Endothelial cell (in vitro differentiated cells): ENCODE data around the gene ANKFN1. TPM values are rescaled to one million over a fixed set of nuclear protein-coding genes. Genes with fewer than 3 reads are reported as not detected.

Experiments used
- DNase-seq: peaks from one replicate; pipeline ENCODE4 v3.0.0; 2021; ENCODE audit warnings: low spot score
- H3K27ac Mint-ChIP-seq: one replicate; pipeline ENCODE4 v1.8.0; 2021; ENCODE audit warnings: mixed read lengths, inconsistent platforms; ENCODE audit not compliant: unreplicated experiment
- H3K27me3 Mint-ChIP-seq: one replicate; pipeline ENCODE4 v1.8.0; 2021; ENCODE audit warnings: mild to moderate bottlenecking, moderate library complexity, mixed read lengths, inconsistent platforms; ENCODE audit not compliant: unreplicated experiment
- H3K36me3 Mint-ChIP-seq: one replicate; pipeline ENCODE4 v1.8.0; 2021; ENCODE audit warnings: mild to moderate bottlenecking, low read depth, mixed read lengths, inconsistent platforms; ENCODE audit not compliant: unreplicated experiment
- H3K4me1 Mint-ChIP-seq: one replicate; pipeline ENCODE4 v1.8.0; 2021; ENCODE audit warnings: mild to moderate bottlenecking, mixed read lengths, inconsistent platforms; ENCODE audit not compliant: unreplicated experiment
- H3K4me3 Mint-ChIP-seq: one replicate; pipeline ENCODE4 v1.8.0; 2021; ENCODE audit warnings: mild to moderate bottlenecking, mixed read lengths, inconsistent platforms; ENCODE audit not compliant: unreplicated experiment
- H3K9me3 Mint-ChIP-seq: one replicate; pipeline ENCODE4 v1.8.0; 2021; ENCODE audit warnings: mixed read lengths, inconsistent platforms; ENCODE audit not compliant: unreplicated experiment
- total RNA-seq: library from RNA; stranded (reverse); fragmentation: NEBNext Ultra II Directional; extraction: Animal tissue kit (Norgen Biotek cat#: 25700); gene quantifications from one replicate; pipeline ENCODE4 v1.2.1, GENCODE V29; 2021; ENCODE audit not compliant: unreplicated experiment
- TF ChIP-seq, protein P1 (sequence below): fragments of 200-600 bp; sonication (generic); IDR thresholded peaks from one replicate; pipeline ENCODE4 v1.5.0; 2021; ENCODE audit warnings: antibody characterized with exemption; ENCODE audit not compliant: unreplicated experiment

Gene ANKFN1
- total RNA-seq, 1 donor from 2014 or later, result not detected

DNA sequence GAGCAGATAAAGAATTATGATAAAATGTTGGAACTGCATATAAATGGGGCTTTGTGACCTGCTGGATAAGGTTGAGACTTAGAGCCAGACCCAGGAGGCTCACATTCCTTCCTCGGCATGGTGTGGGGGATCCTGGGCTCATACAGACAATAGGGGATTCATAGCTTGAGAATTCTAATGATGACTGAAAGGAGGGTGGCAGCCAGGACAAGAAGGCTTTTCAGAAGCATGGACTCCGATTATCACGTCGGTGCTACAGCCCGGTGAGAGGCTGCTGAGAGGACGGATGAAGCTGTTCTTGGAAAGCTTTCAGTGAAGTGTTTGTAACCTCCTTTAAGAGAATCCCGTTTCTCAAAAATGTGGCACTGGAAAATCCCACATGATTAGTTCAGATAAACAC is 167.2 kb downstream of the ANKFN1 start:
- Mint-ChIP-seq H3K4me3 (no peak overlapping the region), H3K4me1 (peaks cover 21% of the 10 kb centered on the region), H3K27me3 (peaks cover 2% of the 10 kb centered on the region), H3K27ac (no peak overlapping the region), H3K36me3 (no peaks in the 10 kb centered on the region), H3K9me3 (no peaks in the 10 kb centered on the region)
- DNase-seq, result no peak
- TF ChIP-seq, protein P1, sequence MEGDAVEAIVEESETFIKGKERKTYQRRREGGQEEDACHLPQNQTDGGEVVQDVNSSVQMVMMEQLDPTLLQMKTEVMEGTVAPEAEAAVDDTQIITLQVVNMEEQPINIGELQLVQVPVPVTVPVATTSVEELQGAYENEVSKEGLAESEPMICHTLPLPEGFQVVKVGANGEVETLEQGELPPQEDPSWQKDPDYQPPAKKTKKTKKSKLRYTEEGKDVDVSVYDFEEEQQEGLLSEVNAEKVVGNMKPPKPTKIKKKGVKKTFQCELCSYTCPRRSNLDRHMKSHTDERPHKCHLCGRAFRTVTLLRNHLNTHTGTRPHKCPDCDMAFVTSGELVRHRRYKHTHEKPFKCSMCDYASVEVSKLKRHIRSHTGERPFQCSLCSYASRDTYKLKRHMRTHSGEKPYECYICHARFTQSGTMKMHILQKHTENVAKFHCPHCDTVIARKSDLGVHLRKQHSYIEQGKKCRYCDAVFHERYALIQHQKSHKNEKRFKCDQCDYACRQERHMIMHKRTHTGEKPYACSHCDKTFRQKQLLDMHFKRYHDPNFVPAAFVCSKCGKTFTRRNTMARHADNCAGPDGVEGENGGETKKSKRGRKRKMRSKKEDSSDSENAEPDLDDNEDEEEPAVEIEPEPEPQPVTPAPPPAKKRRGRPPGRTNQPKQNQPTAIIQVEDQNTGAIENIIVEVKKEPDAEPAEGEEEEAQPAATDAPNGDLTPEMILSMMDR, result no peak

DNA sequence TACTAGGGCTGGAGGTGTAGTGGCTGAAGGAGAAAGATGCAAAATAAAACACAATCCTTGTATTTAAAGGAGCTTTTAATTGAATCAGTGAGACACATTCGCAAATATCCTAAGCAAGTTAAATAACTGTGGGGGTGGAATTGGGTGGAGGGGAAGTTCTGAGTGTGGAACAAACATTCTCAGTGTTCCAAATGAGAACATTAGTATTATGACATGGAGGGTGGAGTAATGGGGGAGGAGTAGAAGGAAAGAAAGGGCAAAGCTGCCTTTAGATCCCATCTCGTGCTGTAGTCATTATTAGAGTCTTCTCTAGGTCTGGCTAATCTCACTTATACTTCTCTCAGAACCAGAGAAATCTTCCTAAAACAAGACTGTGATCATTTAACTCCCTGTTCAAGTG is 169.7 kb downstream of the ANKFN1 start:
- no peaks in the 10 kb centered on the region for H3K9me3 Mint-ChIP-seq
- DNase-seq, result no peak
- no peaks in the 10 kb centered on the region for H3K36me3 Mint-ChIP-seq
- H3K27me3 Mint-ChIP-seq, result peaks cover 2% of the 10 kb centered on the region
- H3K4me1 Mint-ChIP-seq, result peaks cover 10% of the 10 kb centered on the region
- H3K27ac Mint-ChIP-seq, result no peak overlapping the region
- no peak overlapping the region for H3K4me3 Mint-ChIP-seq
- TF ChIP-seq, protein P1, result no peak

DNA sequence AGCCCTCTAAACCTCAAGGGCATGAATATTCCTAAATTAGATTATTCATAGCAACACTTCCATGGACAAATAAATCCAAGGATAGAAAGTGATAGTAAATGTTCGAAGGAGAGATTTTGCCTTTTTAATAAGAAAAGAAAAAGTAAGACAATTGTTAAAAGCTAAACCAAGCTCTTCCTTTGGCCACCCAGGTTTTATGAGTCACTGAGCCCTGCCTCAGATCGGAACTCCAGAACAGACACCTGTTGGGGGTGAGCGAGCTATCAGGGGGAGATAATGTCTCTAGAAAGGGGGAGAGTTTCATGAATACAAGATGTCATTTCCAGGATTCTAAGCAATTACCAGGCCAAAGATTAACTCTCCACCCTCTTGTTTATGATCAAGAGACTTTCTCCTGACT is 171.4 kb downstream of the ANKFN1 start:
- H3K36me3 Mint-ChIP-seq, result no peaks in the 10 kb centered on the region
- TF ChIP-seq, protein P1, result no peak
- H3K4me1 Mint-ChIP-seq, result peaks cover 10% of the 10 kb centered on the region
- no peak overlapping the region for H3K27ac Mint-ChIP-seq
- peaks cover 2% of the 10 kb centered on the region for H3K27me3 Mint-ChIP-seq
- no peak for DNase-seq
- H3K4me3 Mint-ChIP-seq, result no peak overlapping the region
- H3K9me3 Mint-ChIP-seq, result no peaks in the 10 kb centered on the region

DNA sequence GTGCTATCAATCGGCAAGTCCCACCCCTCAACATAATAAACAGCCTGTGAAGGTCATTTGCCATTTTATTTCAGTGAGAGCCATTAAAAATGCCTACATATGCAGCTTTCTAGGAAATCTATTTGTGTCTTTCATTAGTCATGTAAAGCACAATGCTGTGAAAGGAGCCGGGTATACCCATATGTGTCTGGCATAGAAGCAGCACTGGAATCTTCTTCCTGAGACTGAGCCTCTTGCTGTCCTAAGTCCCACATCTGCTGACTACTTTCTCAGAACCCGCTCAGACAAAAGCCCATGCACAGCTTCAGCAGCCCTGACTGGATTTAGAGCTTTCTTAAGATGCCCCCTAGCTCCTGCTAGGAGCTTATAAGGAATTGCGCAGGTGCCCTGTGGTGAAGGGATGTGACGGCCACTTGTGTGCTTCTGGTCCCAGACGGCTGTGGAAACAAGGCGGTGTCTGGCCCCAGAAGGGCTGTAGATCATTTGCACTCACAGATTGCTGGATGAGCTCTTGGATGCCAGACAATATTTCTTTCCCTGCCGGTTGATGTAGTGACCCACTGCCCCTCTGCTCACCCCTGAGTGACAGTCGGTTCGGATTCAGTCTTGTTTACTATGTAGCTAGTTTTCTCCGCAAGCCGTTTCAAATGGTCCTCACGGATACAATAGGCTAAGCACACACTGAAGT is 172.2 kb downstream of the ANKFN1 start:
- no peak overlapping the region for H3K4me3 Mint-ChIP-seq
- TF ChIP-seq, protein P1, result no peak
- no peaks in the 10 kb centered on the region for H3K9me3 Mint-ChIP-seq
- H3K27ac Mint-ChIP-seq, result no peak overlapping the region
- peaks cover 2% of the 10 kb centered on the region for H3K27me3 Mint-ChIP-seq
- DNase-seq, result no peak
- no peaks in the 10 kb centered on the region for H3K36me3 Mint-ChIP-seq
- H3K4me1 Mint-ChIP-seq, result peaks cover 8% of the 10 kb centered on the region

DNA sequence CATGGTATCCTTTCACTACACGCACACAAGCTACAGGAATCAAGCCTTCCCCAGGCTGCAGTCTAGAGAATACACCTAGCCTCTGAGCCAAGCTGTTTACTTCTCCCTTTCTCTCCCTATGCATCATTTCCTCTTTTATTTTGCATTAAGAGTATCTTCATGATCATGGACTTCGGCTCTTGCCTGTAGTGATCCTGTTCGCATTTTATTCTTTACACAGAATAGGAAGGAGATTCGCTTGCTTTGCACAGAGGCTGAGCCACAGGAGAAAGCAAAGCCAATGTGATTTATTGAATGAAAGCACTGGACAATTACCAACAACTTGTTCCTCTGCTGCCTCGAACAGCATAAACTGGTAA is 172.7 kb downstream of the ANKFN1 start:
- H3K36me3 Mint-ChIP-seq, result no peaks in the 10 kb centered on the region
- H3K9me3 Mint-ChIP-seq, result no peaks in the 10 kb centered on the region
- DNase-seq, result no peak
- no peak overlapping the region for H3K4me3 Mint-ChIP-seq
- no peak overlapping the region for H3K27ac Mint-ChIP-seq
- H3K27me3 Mint-ChIP-seq, result peaks cover 2% of the 10 kb centered on the region
- TF ChIP-seq, protein P1, result no peak
- H3K4me1 Mint-ChIP-seq, result peaks cover 6% of the 10 kb centered on the region
